GM18873 (cell line): Measurements from ENCODE around the gene PDE4A.
A peak's percentile ranks its signal among the peaks of the same experiment; 100 is the strongest.
"Not testable (repeated sequence)": the region's sequence is repeated elsewhere in the genome, so short reads cannot be mapped to it uniquely, and the experiment has no call there.

Source experiments
- ATAC-seq: cut with Tn5 transposase; IDR thresholded peaks from one replicate; pipeline ENCODE4 v1.9.1; 2021; ENCODE audit warnings: mild to moderate bottlenecking, moderate library complexity, moderate number of reproducible peaks; ENCODE audit not compliant: unreplicated experiment, low FRiP score

The PDE4A gene

GRCh38 chr19:10420444-10421239 lies at the start of gene PDE4A:
Gene PDE4A (plus strand): TSS chr19:10420538. CDS start chr19:10420765, 227 bp downstream.
- no peak for ATAC-seq

- no peak for ATAC-seq
Observed at GRCh38 chr19:10372690-10373089, 47.6 kb upstream of the PDE4A start.

DNA sequence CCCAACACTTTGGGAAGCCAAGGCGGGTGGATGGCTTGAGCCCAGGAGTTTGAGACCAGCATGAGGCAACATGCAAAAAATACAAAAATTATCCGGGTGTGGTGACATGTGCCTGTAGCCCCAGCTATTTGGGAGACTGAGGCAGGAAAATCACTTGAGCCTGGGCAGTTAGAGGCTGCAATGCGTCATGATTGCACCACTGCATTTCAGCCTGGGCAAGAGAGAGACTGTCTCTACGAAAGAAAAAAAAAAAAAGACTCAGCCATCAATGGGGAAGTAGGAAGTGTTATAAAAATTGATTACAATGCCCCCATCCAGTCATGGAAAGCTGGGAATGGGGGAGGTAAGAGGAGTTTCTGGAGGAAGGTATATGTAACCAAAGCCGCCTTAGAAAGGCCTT lies 45.4 kb upstream of the PDE4A start:
- ATAC-seq: no peak

- ATAC-seq: not testable (repeated sequence)
Observed at GRCh38 chr19:10377140-10377640, 43.1 kb upstream of the PDE4A start.

GRCh38 chr19:10378124-10378523 lies 42.2 kb upstream of the PDE4A start:
- no peak for ATAC-seq

GRCh38 chr19:10379880-10380312 lies 40.4 kb upstream of the PDE4A start:
- peak; percentile 4 for ATAC-seq

- peak; percentile 83 for ATAC-seq
Observed at GRCh38 chr19:10380313-10381102, 39.8 kb upstream of the PDE4A start, which contains the start of gene TYK2. Gene TYK2 (minus strand): TSS chr19:10380572. CDS start chr19:10378406, 2,166 bp downstream.

DNA sequence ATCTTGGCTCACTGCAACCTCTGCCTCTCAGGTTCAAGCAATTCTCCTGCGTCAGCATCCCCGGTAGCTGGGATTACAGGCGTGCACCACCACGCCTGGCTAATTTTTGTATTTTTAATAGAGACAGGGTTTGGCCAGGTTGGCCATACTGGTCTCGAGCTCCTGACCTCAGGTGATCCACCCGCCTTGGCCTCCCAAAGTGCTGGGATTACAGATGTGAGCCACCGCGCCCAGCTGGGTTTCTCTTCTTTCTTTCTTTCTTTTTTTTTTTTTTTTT lies 37.2 kb upstream of the PDE4A start:
- not testable (repeated sequence) for ATAC-seq

- ATAC-seq: no peak
Observed at GRCh38 chr19:10384580-10384979, 35.8 kb upstream of the PDE4A start.

- no peak for ATAC-seq
Observed at GRCh38 chr19:10388957-10389356, 31.4 kb upstream of the PDE4A start.

GRCh38 chr19:10389863-10390262 lies 30.5 kb upstream of the PDE4A start:
- ATAC-seq: no peak

DNA sequence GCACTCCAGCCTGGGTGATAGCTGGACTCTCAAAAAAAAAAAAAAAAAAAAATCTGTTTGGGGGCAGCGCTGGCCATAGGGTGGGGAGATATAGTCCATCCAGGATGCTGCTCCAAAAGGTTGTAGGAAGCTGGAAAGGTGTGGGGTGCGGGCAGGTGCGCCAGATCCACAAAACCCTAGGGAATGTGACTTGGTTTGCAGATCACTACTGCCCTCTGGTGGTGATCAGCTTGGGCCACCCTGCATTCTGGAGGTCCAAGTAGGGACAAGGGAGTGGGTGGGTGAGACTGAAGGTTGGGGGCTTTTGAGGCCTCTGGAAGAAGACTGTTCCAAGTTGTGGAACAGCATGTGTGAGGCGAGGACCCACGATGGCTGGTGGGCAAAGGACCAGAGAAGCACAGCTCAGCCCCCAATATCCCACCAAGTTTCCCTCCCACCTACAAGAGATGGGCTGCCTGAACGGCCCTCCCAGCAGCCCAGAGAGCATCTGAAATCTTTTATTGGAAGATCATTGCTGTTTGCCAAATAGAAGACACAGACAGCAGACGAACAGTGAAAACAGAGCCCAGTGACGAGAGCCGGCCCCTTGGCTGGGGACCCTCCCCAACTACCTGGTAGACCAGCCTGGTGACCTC lies 29.6 kb upstream of the PDE4A start:
- ATAC-seq: no peak

GRCh38 chr19:10392120-10392519 lies 28.2 kb upstream of the PDE4A start:
- ATAC-seq: no peak

DNA sequence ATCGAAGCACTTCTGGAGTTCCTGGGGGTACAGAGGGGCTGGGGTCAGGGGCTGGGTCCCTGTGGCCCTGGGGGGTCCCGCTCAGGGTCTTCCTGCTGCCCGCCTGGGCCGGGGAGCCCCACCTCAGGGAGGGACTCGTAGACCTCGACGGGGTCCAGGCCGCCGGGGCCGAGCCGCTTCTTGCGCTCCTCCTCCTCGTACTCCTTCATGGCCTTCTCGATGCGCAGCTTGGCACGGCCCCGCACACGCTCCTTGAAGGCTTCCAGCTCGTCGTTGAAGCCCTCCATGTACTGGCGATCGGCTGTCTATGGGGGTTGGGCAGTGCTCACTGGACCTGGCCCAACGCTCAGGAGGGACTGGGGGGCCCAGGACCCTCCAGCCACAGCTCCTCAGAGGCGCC lies 27.2 kb upstream of the PDE4A start:
- no peak for ATAC-seq

- no peak for ATAC-seq
Observed at GRCh38 chr19:10395003-10395402, 25.3 kb upstream of the PDE4A start.

GRCh38 chr19:10395436-10395835 lies 24.9 kb upstream of the PDE4A start:
- ATAC-seq: no peak

DNA sequence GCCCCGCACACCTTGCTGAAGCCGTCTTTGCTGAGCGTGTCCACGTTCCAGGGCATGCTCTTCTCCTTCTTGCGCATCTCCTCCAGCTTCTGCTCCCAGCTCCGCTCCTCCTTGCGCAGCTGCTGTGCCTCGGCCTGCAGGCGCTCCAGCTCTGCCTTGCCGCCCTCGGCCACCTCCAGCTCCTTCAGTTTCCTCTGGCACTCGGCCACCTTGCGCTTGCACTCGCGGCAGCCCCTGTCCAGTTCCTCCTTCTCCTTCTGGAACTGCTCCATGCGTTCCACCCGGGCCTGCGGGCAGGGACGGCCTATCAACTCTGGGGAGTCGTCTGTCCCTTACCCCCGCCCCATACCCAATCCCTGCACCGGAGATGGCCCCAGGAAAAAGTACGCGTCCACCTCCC lies 24.4 kb upstream of the PDE4A start:
- ATAC-seq: no peak

DNA sequence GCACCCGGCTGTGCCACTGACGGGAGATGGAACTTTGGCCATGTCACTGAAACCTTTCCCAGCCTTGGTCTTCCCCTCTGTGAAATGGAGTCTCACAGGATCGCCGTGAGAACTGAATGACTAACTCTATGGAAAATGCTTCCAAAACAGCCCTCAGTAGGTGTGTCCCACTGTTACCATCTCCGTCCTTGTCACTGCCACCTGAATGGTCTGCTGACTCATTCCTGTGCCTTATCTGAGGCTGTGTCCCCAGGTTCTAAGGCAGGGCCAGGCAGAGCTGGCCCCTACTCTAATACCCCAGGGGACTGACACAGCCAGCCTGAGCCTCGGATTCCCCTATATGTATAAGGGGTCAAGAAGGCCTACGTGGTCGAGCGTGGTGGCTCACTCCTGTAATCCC lies 21.5 kb upstream of the PDE4A start:
- no peak for ATAC-seq

- ATAC-seq: not testable (repeated sequence)
Observed at GRCh38 chr19:10399340-10399739, 21.0 kb upstream of the PDE4A start.

GRCh38 chr19:10399878-10400277 lies 20.5 kb upstream of the PDE4A start:
- ATAC-seq: no peak

DNA sequence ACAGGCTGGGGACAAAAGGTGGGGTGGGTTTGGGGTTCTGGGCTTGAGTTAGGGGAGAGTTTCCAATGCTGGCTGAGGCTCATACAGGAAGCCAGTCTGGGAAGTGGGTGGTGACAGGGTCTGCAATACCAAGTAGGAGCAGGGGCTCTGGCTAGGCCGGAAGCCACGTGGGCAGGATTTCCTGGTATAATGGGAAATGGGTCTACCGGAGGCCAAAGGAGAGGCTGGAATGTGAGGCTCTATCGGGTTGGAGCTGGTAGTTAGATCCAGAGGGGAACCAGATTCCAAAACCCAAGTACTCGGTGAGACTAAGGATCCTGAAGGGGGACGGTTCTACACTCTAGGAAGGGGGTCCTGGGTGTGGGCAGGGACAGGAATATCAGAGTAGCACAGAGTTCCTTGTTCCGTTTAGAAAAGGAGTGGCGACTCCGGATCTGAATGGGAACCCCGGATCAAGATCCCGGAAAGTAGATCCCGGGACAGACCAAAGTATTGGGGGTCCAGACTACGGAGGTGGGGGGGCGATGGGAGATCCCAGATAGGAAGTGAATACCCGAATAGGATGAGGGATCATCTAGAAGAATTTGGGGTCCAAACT lies 17.8 kb upstream of the PDE4A start:
- ATAC-seq: no peak
